Thyroid gland (tissue), 4 donors: Measurements from ENCODE around the gene PNPLA3. TPM values are rescaled to one million over a fixed set of nuclear protein-coding genes. Genes with fewer than 3 reads are reported as not detected.
A peak's percentile ranks its signal among the peaks of the same experiment; 100 is the strongest.

ENCODE experiments used
- DNase-seq, 2 donors: peaks; one replicate each; pipeline ENCODE4 v3.0.0-alpha.2; 2019
- H3K27ac ChIP-seq, 3 donors: fragments of 200-600 bp; sonication (generic); 1 replicate in 2 of 3; 2 replicates in 1 of 3; pipeline ENCODE4 v1.5.1; 2016 to 2019; ENCODE audit warnings: mild to moderate bottlenecking in 1 of 3, moderate library complexity in 1 of 3
- H3K27me3 ChIP-seq: fragments of 200-600 bp; sonication (generic); one replicate; pipeline ENCODE4 v1.5.1; 2019
- H3K36me3 ChIP-seq, 2 donors: fragments of 200-600 bp; sonication (generic); one replicate each; pipeline ENCODE4 v1.5.1; 2016 to 2019
- H3K4me1 ChIP-seq, 2 donors: fragments of 200-600 bp; sonication (generic); one replicate each; pipeline ENCODE4 v1.5.1; 2017 to 2019
- H3K4me3 ChIP-seq, 3 donors: fragments of 200-600 bp; sonication (generic); replicated peaks in 1 of 3; 1 replicate in 2 of 3; 2 replicates in 1 of 3; pipeline ENCODE4 v1.5.1; 2016; ENCODE audit warnings: mild to moderate bottlenecking in 1 of 3
- H3K9me3 ChIP-seq: fragments of 200-600 bp; sonication (generic); one replicate; pipeline ENCODE4 v1.5.1; 2017
- CTCF ChIP-seq, 6 experiments: fragments of 200-600 bp in 3 of 6; fragments of 450-650 bp in 3 of 6; sonication (generic) in 3 of 6; IDR thresholded peaks; one replicate each; pipeline ENCODE4 v1.5.1; 2016 to 2019; ENCODE audit warnings: antibody characterized with exemption in 6 of 6, mild to moderate bottlenecking in 2 of 6, inconsistent platforms in 1 of 6, moderate library complexity in 1 of 6
- POLR2A ChIP-seq, 2 donors: fragments of 450-650 bp; IDR thresholded peaks; one replicate each; pipeline ENCODE4 v1.6.1; 2017; ENCODE audit warnings: antibody characterized with exemption in 2 of 2, mild to moderate bottlenecking in 2 of 2, moderate library complexity in 1 of 2
- WGBS, 2 donors: methylation state at CpG; one replicate each; pipeline ENCODE4 v1.1.5; 2017; 5-methylcytosine and 5-hydroxymethylcytosine counted together
- intact Hi-C: fragments of 100-400 bp; cut with DNase I; formaldehyde crosslinking; loops from one replicate; pipeline ENCODE4 v1.15.1; 2023
- total RNA-seq, 4 donors: library from RNA; depleted of rRNA; stranded (reverse); fragments of >200 nt; gene quantifications; one replicate each; pipeline ENCODE4 v1.2.3, GENCODE V29; 2016

PNPLA3 gene
- total RNA-seq, 4 donors from 2014 or later = 0.11 to 0.13 TPM; not detected in 2

- Histone ChIP-seq H3K4me1 (no peaks in the 10 kb centered on the region), H3K27me3 (no peaks in the 10 kb centered on the region), H3K4me3 (no peak overlapping the region), H3K36me3 (peaks cover 28 to 38% of the 10 kb centered on the region in 2 donors), H3K27ac (no peak overlapping the region), H3K9me3 (no peaks in the 10 kb centered on the region)
- TF ChIP-seq CTCF (IDR thresholded peaks at IDR 0.05) (no peak), POLR2A (IDR thresholded peaks at IDR 0.05) (no peak)
- intact Hi-C loops = loop anchor here (5.0 kb wide), 2 partner anchors 87 to 622 kb away; no protein-coding TSS in a partner anchor
- WGBS, 2 donors = 97 to 98% methylated on average over 9 to 14 of the region's 15 CpGs
- DNase-seq = no peak
Observed at GRCh38 chr22:43995057-43995685, 71.6 kb downstream of the PNPLA3 start.

- DNase-seq = no peak
- H3K9me3 ChIP-seq = no peaks in the 10 kb centered on the region
- H3K27me3 ChIP-seq = no peaks in the 10 kb centered on the region
- no peak overlapping the region for H3K27ac ChIP-seq
- intact Hi-C loops = loop anchor here (5.0 kb wide), 2 partner anchors 87 to 622 kb away; no protein-coding TSS in a partner anchor
- H3K4me3 ChIP-seq = no peak overlapping the region
- WGBS, 2 donors = 80 to 83% methylated on average over 10 of the region's 10 CpGs
- no peaks in the 10 kb centered on the region for H3K4me1 ChIP-seq
- peaks cover 28 to 34% of the 10 kb centered on the region in 2 donors for H3K36me3 ChIP-seq
- TF ChIP-seq CTCF (IDR thresholded peaks at IDR 0.05) (no peak), POLR2A (IDR thresholded peaks at IDR 0.05) (no peak)
Observed at GRCh38 chr22:43995798-43996169, 72.2 kb downstream of the PNPLA3 start.

- no peaks in the 10 kb centered on the region for H3K9me3 ChIP-seq
- no peak overlapping the region for H3K4me3 ChIP-seq
- intact Hi-C loops = loop anchor here (5.0 kb wide), 2 partner anchors 86 to 621 kb away; no protein-coding TSS in a partner anchor
- no peaks in the 10 kb centered on the region for H3K4me1 ChIP-seq
- peaks cover 28 to 32% of the 10 kb centered on the region in 2 donors for H3K36me3 ChIP-seq
- H3K27me3 ChIP-seq = no peaks in the 10 kb centered on the region
- DNase-seq = peak; percentile 13 to 21
- H3K27ac ChIP-seq = no peak overlapping the region
- WGBS, 2 donors = 86 to 89% methylated on average over 45 of the region's 45 CpGs
- TF ChIP-seq CTCF (IDR thresholded peaks at IDR 0.05) = no peak
- no peak for TF ChIP-seq POLR2A (IDR thresholded peaks at IDR 0.05)
Observed at GRCh38 chr22:43996170-43996980, 72.8 kb downstream of the PNPLA3 start.

- no peak for DNase-seq
- peaks cover 27 to 28% of the 10 kb centered on the region in 2 donors for H3K36me3 ChIP-seq
- no peak overlapping the region for H3K4me3 ChIP-seq
- no peak for TF ChIP-seq CTCF (IDR thresholded peaks at IDR 0.05)
- intact Hi-C loops = loop anchor here (5.0 kb wide), 2 partner anchors 85 to 620 kb away; no protein-coding TSS in a partner anchor
- H3K9me3 ChIP-seq = no peaks in the 10 kb centered on the region
- H3K27ac ChIP-seq = no peak overlapping the region
- no peaks in the 10 kb centered on the region for H3K4me1 ChIP-seq
- H3K27me3 ChIP-seq = no peaks in the 10 kb centered on the region
- 83 to 92% methylated on average over 7 to 8 of the region's 8 CpGs for WGBS, 2 donors
Observed at GRCh38 chr22:43996981-43997265, 73.3 kb downstream of the PNPLA3 start.

Other genes with a start within 250 kb of the PNPLA3 start
- gene EFCAB6, start 111.5 kb upstream of the PNPLA3 start, total RNA-seq = 10 to 100 TPM; 10.9 to 26.1 (median 14.1) TPM
- not detected for gene SULT4A1, start 61.3 kb upstream of the PNPLA3 start, total RNA-seq
- not detected for gene PNPLA5, start 31.8 kb upstream of the PNPLA3 start, total RNA-seq
- gene SAMM50, start 31.6 kb downstream of the PNPLA3 start, total RNA-seq = 10 to 100 TPM; 31.9 to 38.3 (median 32.1) TPM
- 10 to 100 TPM in 2 of 4 donors, 1 to 10 TPM in 2; 6.7 to 34.9 (median 11.0) TPM for gene PARVB, start 100.5 kb downstream of the PNPLA3 start, total RNA-seq